ENCODE measurements around the gene SKA3.
A peak's percentile ranks its signal among the peaks of the same experiment; 100 is the strongest.

Gene SKA3

GRCh38 chr13:21109168-21109567, 67.2 kb downstream of the SKA3 start:
- DNase-seq: no peak

- DNase-seq: peak; percentile 63
Observed at GRCh38 chr13:21106089-21106488, 70.3 kb downstream of the SKA3 start.

GRCh38 chr13:21104199-21105019, 71.9 kb downstream of the SKA3 start:
- DNase-seq: no peak

All from fibroblast of upper back skin (primary cell).